Activated CD8-positive, alpha-beta memory T cell treated with anti-CD3 and anti-CD28 coated beads for 36 hours (primary cell): ENCODE measurements around the gene B3GNT3. TPM values are rescaled to one million over a fixed set of nuclear protein-coding genes. Genes with fewer than 3 reads are reported as not detected.

Experiments used
- CTCF ChIA-PET: fragments of 350-600 bp; sonication (Branson Sonifier 250); formaldehyde crosslinking; loops from one replicate; lab custom pipeline; 2021; ENCODE audit warnings: antibody characterized with exemption; lab: Charles Lee
- POLR2A ChIA-PET: fragments of 350-600 bp; sonication (Branson Sonifier 250); formaldehyde crosslinking; loops from one replicate; lab custom pipeline; 2021; ENCODE audit warnings: antibody characterized with exemption; lab: Charles Lee
- total RNA-seq, 2 experiments: library from RNA; stranded (reverse); gene quantifications; one replicate each; pipeline ENCODE4 v1.2.3, GENCODE V29; 2021

The B3GNT3 gene
- total RNA-seq, 2 experiments from 2014 or later = not detected

DNA sequence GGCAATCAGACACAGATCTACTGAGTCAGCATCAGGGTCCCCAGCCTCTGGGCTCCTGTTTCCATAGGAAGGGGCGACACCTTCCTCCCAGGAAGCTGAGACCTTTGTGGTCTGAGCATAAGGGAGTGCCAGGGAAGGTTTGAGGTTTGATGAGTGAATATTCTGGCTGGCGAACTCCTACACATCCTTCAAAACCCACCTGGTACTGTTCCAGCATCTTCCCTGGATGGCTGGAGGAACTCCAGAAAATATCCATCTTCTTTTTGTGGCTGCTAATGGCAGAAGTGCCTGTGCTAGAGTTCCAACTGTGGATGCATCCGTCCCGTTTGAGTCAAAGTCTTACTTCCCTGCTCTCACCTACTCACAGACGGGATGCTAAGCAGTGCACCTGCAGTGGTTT lies 17.2 kb downstream of the B3GNT3 start:
- ChIA-PET POLR2A (no interaction called here), CTCF (interaction anchor here (0.5 kb wide), 1 partner anchor 13 kb away, joined by 4 read pairs; no protein-coding TSS in a partner anchor)

DNA sequence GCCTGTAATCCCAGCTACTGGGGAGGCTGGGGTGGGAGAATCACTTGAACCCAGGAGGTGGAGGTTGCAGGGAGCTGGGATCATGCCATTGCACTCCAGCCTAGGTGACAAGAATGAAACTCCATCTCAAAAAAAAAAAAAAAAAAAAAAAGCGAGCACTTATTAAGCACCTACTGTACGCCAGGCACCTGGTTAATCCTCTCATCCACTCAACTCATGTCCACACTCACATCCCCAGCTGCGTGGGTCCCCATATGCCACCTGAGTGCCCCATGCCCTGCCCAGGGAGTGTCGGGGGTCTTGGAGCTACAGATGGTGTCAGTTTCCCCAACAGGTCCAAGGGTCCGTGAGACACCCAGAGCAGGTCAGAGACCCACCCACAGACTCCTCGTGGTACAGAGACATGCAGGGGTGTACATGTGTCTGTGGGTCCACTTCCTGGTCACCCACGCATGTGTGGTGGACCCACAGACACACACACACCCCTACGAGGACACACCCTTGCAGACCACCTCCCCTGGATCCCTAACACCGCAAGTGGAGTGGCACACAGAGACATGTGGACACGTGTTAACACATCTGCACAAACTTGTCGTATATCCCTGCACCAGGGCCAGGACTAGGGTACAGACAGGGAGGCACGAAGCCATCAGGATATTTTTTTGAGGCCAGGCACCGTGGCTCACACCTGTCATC lies 22.9 kb downstream of the B3GNT3 start:
- ChIA-PET CTCF (interaction anchor here (0.7 kb wide), 1 partner anchor 117 kb away, joined by 6 read pairs; no protein-coding TSS in a partner anchor), POLR2A (no interaction called here)

DNA sequence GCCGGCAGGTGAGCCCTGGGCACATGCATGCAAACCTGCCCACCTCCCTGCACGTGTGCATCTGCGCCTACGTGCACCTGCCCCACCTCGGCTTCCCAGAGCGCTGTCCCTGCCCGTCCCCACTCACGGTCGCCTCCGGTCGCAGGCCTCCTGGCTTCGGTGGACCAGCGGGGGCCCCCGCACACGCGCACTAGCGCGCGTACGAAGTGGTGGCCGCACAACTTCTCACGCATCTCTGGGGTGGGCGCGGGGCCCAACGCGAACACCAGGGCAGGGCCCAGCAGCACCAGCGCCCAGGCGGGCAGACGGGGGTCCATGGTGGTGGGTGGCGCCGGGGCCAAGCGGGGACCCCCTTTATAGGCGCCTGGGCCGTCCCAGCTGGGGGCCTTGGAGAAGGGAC lies 26.3 kb downstream of the B3GNT3 start, which contains the start of gene INSL3:
TSS of gene INSL3 (minus strand) at position 330 of the 400 bp plus-strand sequence. CDS start at position 317, 13 bp downstream.
- ChIA-PET POLR2A (no interaction called here), CTCF (no interaction called here)

DNA sequence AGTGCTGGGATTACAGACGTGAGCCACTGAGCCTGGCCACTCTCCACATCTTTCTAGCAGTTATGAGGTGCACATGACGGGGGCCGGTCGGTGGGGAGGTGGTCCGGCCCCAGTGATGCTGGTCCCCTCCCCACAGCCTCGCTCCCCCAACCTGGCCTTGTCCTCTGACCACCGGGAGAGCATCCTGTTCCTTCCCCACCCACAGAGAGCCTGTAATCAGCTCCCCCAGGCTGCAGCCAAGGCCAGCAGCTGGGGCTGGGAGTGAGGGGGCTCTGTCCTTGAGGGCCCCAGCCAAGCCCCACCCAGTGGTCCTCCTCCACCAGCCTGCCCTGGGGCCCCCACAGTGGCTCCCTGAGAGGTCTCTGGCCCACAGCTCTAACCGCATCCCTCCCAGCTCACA lies 29.4 kb downstream of the B3GNT3 start:
- ChIA-PET CTCF (interaction anchor here (1.4 kb wide), 1 partner anchor 40 kb away, joined by 3 read pairs; no protein-coding TSS in a partner anchor), POLR2A (no interaction called here)

DNA sequence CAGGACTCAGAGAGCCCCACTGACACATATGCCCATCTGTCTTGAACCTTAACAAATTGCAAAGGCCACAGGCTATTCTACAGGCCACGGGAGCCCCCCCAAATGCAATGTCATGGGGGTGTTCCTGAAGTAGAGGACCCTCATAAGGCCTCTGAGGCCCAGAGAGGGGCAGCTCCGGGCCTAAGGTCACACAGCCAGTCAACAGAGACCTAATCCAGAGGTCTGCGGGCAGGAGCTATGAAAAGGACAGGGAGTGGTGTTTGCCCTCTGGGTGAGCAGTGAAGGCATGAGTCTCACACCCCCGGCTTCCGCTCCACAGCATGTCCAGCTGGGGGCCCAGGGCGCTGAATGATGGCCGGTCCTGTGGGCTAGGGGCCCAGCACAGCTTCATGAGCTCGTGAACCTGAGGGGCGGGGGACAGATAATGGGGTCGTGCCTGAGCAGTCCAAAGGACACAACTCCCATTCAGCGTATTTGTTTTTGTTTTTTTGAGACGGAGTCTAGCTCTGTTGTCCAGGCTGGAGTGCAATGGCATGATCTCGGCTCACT lies 31.6 kb downstream of the B3GNT3 start:
- ChIA-PET CTCF (no interaction called here), POLR2A (interaction anchor here (0.6 kb wide), 1 partner anchor 355 kb away, joined by 5 read pairs; no protein-coding TSS in a partner anchor)

DNA sequence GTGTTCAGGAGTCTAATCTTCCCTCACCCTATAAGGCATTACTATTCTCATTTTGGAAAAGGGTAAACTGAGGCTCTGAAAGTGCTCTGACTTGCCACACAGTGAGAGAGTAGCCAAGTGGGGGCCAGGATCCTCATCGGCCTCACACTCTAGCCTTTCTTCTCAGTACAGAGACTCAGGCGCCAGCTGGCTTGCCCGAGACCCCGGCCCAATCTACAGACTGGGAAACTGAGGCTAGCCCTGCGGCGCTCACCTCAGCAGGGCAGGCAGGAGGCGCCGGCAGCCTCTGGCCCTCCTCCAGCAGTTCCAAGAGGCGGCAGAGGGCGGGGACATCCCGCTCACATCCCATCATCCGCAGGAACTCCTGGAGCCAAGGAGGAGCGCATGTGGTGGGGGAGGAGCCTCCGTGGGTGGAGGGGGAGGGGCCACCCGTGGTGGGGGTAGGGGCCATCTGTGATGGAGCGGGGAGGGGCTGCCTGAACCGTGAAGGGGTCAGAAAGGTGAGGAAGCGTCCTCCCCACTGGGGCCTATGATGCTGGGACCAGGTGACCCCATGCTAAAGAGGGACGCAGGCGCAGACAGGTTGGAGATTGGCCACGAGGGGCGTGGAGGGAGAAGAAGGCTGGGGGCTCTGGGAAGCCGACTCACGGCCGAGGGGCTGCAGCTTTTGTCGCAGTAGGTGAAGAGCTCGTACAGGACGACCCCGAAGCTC lies 35.1 kb downstream of the B3GNT3 start:
- ChIA-PET CTCF (interaction anchor here (1.2 kb wide), 1 partner anchor 21 kb away, joined by 3 read pairs; no protein-coding TSS in a partner anchor), POLR2A (interaction anchor here (0.8 kb wide), 1 partner anchor 18 kb away, joined by 5 read pairs; the partner anchor contains the start of gene JAK3)

DNA sequence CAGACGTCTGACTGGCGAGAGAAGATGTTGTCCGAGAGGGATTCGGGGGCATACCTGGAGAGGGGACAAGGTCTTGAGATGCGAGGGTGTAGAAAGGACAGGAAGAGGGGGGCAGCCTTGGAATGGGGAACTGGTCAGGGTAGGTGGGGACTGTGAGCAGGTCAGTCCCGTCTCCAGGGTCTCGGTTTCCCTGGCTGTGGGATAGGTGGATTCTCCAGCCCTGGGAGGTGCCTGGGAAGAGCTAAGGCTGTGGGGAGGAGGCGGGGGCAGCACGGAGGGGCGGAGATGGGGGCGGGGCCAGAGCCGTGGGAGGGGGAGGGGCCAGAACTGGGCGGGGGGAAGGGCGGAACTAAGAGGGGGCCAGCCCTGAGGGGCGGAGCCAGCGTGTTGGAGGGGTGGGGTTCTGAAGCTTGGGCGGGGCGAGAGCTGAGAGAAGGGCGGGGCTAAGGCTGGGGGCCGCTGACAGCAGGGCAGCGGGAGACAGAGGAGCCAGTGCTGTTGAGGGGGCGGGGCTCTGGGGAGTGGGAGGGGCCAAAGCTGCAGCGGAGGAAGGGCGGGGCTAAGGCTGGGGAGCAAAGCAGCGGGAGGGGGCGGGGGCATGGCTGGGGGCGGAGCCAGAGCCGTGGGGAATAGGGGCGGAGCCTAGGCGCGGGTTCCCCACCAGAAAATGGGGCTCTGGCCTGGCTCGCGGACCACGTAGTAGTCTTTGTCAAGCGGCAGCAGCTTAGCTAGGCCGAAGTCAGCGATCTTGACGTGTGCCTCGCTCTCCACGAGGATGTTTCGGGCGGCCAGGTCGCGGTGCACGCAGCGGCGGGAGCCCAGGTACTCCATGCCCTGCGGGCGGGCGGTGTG lies 35.9 kb downstream of the B3GNT3 start:
- ChIA-PET CTCF (interaction anchor here (0.9 to 1.2 kb wide), 2 partner anchors 20 to 28 kb away, joined by 3 read pairs; no protein-coding TSS in a partner anchor), POLR2A (interaction anchor here (0.6 to 1.2 kb wide), 3 partner anchors 8 to 310 kb away, joined by 3 to 5 read pairs (median 3); no protein-coding TSS in a partner anchor)

DNA sequence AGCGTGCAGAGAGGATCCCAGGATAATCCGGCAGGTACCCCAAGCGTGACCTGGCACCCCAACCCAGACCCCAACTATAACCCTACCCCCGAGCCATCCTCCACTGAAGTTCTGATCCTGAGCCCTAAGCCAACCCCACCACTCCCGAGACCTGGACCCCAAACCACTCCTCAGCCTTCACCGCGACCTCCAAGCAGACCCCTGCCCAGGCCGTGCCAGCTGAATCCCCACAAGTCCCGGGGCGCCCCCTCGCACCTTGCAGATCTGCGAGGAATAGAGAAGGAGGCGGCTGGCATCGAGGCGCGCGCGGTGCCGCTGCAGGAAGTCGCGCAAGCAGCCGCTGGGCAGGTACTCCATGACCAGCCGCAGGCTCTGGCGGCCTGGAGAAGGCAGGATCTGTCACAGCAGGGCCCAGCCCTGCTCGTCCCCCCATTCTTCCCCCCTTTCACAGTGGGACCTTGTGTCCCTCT lies 36.5 kb downstream of the B3GNT3 start:
- ChIA-PET CTCF (interaction anchor here (0.9 kb wide), 1 partner anchor 29 kb away, joined by 3 read pairs; no protein-coding TSS in a partner anchor), POLR2A (interaction anchor here (1.1 to 1.2 kb wide), 2 partner anchors 9 to 39 kb away, joined by 3 read pairs; no protein-coding TSS in a partner anchor)

DNA sequence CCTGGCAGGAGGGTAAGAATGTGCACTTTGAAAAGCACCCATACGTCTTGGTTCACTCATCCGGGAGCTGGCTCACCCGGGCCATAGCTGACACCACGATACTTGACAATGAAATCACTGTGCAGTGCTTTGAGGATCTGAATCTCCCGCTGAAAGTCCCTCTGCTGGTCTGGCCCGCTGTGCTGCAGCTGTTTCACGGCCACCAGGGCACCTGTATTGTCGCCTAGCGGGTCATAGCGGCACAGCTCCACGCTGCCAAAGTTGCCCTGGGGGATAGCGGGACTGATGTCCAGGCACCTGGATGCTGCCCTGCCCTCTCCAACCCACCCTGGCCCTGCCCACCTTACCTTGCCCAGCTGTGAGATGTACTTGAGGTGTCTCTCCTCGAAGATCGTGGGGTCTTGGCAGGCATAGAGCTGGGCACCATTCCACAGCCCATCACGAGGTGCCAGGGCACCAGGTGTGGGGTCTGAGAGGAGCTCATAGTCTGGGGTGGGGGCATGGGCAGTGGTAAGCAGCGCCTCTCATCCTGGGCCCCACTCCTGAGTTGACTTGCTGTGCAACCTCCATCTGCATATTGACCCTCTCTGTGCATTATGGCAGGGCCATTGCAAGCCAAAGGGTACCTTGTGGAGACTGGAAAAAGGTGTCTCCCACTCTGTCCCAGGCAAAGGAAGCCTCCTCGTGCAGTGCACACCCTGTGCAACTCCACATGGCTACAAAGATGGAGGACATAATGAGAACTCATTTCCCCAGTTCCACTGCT lies 37.7 kb downstream of the B3GNT3 start:
- POLR2A ChIA-PET = interaction anchor here (0.6 to 1.4 kb wide), 2 partner anchors 10 to 29 kb away, joined by 3 to 12 read pairs; no protein-coding TSS in a partner anchor
- CTCF ChIA-PET = interaction anchor here (0.7 to 1.4 kb wide), 2 partner anchors 27 to 186 kb away, joined by 3 read pairs; partner anchors contain the start of gene RPL18A

DNA sequence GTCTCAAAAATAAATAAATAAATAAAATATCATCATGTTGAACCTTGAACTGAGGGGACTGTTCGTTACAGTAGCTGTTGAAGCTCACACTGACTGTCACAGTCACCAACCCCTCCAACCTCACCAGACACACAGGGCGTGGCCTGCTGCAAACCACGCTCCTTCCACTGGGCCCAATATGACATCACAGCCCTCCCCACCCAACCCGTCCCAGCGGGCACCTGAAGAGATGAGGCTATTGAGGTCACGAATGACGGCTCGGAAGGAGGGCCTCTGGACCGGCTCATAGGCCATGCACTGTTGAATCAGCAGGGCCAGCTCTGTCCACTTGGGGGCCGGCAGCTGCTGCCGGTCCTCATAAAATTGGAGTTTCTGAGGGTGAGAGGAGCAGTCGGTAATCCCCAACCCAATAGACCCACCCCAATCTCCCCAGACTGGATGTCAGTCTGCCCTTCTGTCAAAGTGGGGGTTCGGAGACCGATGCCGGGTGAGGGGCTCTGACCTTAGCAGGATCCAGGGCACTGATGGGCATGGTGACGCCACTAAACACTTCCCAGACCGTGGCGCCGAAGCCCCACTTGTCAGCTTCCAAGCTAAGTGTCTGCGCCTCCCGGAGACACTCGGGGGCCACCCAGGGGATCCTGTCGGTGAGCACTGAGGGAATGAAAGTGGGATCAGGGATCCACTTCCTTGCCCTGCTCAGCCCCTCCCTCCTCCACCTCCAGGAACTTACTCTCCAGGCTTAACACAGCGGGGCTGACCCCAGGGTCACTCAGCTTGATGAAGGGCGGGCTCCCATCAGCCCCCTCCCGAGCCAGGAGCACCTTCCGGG lies 39.6 kb downstream of the B3GNT3 start:
- ChIA-PET POLR2A (no interaction called here), CTCF (interaction anchor here (1.2 to 1.4 kb wide), 2 partner anchors 21 to 25 kb away, joined by 3 read pairs; partner anchors contain the start of gene RPL18A)

DNA sequence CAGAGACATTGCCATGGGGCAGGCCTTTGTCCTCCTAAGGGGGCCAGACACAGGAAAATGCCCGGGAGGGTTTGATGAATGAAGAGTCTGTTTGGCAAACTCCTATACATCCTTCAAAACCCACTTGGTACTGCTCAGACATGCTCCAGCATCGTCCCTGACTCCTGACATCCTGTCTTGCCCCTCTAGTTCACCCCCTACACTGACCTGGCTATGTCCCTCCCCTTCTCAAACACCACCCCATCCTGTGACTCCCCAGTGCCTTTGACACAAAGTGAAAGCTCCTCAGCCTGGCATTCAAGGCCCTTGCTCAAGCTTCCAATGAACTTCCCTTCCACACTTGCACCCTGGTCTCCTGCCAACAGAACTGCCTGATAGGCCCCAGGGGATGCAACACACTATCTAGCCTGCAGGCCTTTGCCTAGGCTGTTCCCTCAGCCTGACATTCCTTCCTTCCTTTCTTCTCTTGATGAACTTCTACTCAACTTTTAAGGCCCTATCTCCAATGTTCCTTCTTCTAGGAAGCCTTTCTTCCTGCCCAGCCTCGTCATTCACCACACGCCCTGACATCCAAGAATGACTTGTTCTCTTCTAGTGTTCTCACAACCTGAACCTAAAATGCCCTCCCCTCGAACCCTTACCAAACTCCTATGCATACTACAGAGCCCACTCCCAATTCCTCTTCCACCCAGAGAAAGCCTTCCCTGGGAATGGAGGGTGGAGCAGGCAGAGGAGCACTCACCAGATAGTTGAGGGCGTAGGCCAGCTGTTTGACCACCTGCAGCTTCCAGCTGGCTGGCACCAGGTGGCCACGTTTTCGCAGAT lies 40.5 kb downstream of the B3GNT3 start:
- CTCF ChIA-PET = no interaction called here

DNA sequence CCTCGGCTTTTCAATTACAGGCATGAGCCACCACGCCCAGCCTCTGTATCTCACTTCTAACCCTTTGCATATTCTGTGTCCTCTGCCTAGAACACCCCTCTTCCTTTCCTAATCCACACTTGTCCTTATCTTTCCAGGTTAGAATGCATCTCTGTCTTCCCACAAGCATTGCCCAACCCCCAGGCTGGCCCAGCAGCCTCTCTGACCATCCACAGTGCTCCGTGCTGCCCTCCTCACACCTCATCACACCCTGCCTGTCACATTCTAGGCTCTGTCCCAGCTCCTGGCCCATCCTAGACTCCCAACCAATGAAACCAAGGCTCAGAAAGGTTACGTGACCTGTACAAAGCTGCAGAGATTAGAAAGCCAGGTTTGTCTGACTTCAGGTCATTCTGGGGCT lies 41.6 kb downstream of the B3GNT3 start:
- POLR2A ChIA-PET = no interaction called here
- CTCF ChIA-PET = no interaction called here

More for the DNA sequence above, 40.5 kb downstream of the B3GNT3 start:
- POLR2A ChIA-PET = interaction anchor here (0.6 kb wide), 1 partner anchor 20 kb away, joined by 5 read pairs; no protein-coding TSS in a partner anchor

DNA sequence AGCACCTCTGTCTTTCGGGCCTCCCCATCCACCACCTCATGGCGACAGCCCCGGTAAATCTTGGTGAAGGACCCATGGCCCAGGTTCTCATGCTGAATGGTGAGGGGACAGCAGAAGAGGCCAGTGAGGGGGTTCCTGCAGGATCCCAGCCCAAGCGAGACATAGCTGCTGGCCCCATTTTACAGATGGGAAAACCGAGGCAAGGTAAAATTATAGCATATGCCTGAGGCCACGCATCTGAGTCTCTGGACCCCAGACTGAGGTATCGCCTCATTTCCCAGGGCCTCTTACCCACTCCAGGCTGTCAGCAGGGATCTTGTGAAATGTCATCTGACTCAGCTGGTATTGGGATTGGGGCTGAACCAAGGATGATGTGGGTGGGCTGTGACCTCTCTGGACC lies 43.0 kb downstream of the B3GNT3 start:
- POLR2A ChIA-PET = no interaction called here
- CTCF ChIA-PET = interaction anchor here (1.0 kb wide), 1 partner anchor 160 kb away, joined by 3 read pairs; no protein-coding TSS in a partner anchor

DNA sequence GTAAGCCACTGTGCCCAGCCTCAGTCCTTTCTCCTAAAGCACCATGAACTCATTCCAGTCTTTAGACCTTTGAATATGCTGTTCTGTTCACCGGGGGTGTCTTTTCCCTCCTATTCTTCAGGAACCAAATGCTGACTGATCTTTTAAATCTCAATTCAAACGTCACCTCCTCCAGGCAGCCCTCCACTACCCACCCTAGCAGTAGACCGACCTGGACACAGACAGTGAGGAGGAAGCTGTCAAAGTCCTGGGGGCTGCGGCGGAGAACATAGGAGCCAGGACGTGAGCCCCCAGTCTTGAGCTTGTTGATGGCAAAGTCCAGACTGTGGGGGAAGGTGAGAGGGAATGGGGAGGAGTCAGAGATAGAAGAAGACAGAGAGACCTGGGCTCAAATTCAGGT lies 45.1 kb downstream of the B3GNT3 start:
- ChIA-PET CTCF (no interaction called here), POLR2A (no interaction called here)

DNA sequence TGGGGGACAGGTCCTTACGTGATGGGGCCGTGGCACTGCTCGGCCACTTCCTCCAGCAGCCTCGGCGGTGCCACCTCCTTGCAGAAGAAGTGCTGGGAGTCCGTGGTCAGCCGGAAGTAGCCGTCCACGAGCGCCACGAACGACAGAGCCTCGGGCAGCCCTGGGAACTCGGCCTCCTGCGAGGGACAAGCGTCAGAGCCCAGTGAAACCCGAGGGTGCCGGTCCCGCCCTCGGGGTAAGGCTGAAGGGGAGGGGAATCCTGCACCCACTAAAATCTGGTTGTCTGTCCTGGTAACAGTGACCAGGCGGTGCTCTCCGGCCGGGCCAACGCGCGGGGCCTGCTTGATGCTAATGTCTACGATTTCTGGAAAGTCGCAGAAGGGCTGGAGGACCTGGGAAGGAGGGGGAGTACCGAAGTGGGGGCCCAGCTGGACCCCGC lies 46.5 kb downstream of the B3GNT3 start:
- POLR2A ChIA-PET = interaction anchor here (0.5 kb wide), 1 partner anchor 8 kb away, joined by 3 read pairs; no protein-coding TSS in a partner anchor
- CTCF ChIA-PET = no interaction called here
